Measurements from ENCODE around the gene EIF5AL1. TPM values are rescaled to one million over a fixed set of nuclear protein-coding genes. Genes with fewer than 3 reads are reported as not detected.

The EIF5AL1 gene
- total and polyA plus RNA-seq, 2 of the 13 experiments (the other 11 are each of a cell fraction or from before 2014, with no cell fraction given) = 0.22 to 0.50 TPM

GRCh38 chr10:79472951-79473350 is 39.4 kb upstream of the EIF5AL1 start (continued):
- TF ChIP-seq MTERF4 (CRISPR knock-in tag; IDR thresholded peaks at IDR 0.05) (no peak), SOX5 (CRISPR knock-in tag; IDR thresholded peaks at IDR 0.05; ENCODE audit: borderline replicate concordance) (peak; percentile 61; the same call in 1 of the 2 replicates), XRCC5 (optimal IDR thresholded peaks at IDR 0.05; ENCODE audit: low read length) (no peak), ZNF83 (CRISPR knock-in tag; IDR thresholded peaks at IDR 0.05; ENCODE audit: borderline replicate concordance) (no peak), GATAD2A (CRISPR knock-in tag; IDR thresholded peaks at IDR 0.05) (peak; percentile 34; the same call in 1 of the 2 replicates), JUNB (CRISPR knock-in tag; IDR thresholded peaks at IDR 0.05; ENCODE audit: borderline replicate concordance) (no peak), NCOA1 (CRISPR knock-in tag; IDR thresholded peaks at IDR 0.05) (no peak), ZNF7 (CRISPR knock-in tag; IDR thresholded peaks at IDR 0.05) (no peak), ZNF383 (CRISPR knock-in tag; IDR thresholded peaks at IDR 0.05; ENCODE audit: borderline replicate concordance) (no peak), MEIS1 (CRISPR knock-in tag; IDR thresholded peaks at IDR 0.05; ENCODE audit: borderline replicate concordance) (no peak), AHR (CRISPR knock-in tag; IDR thresholded peaks at IDR 0.05) (no peak), ARID5B (CRISPR knock-in tag; IDR thresholded peaks at IDR 0.05) (peak; percentile 32; the same call in 1 of the 2 replicates), DPF2 (CRISPR knock-in tag; IDR thresholded peaks at IDR 0.05; ENCODE audit: borderline replicate concordance, low read depth) (no peak), ZNF292 (CRISPR knock-in tag; IDR thresholded peaks at IDR 0.05; ENCODE audit: borderline replicate concordance, low read depth) (no peak), ZNF337 (CRISPR knock-in tag; IDR thresholded peaks at IDR 0.05; ENCODE audit: borderline replicate concordance, low read depth) (no peak), ZBTB37 (CRISPR knock-in tag; IDR thresholded peaks at IDR 0.05) (no peak), ZNF30 (CRISPR knock-in tag; IDR thresholded peaks at IDR 0.05) (no peak), RARA (CRISPR knock-in tag; IDR thresholded peaks at IDR 0.05) (peak; percentile 72), KLF16 (CRISPR knock-in tag; IDR thresholded peaks at IDR 0.05) (no peak), CREB3 (CRISPR knock-in tag; IDR thresholded peaks at IDR 0.05) (no peak), HMG20A (CRISPR knock-in tag; IDR thresholded peaks at IDR 0.05; ENCODE audit: borderline replicate concordance) (peak; percentile 12; the same call in 1 of the 2 replicates), PPARG (CRISPR knock-in tag; conservative IDR thresholded peaks at IDR 0.05) (no peak), NCOR1 (IDR thresholded peaks at IDR 0.05; ENCODE audit: borderline replicate concordance, low read length) (no peak), ZNF333 (CRISPR knock-in tag; IDR thresholded peaks at IDR 0.05; ENCODE audit: borderline replicate concordance) (no peak), RBM22 (optimal IDR thresholded peaks at IDR 0.05; ENCODE audit: low read length) (no peak), ZNF441 (CRISPR knock-in tag; IDR thresholded peaks at IDR 0.05; ENCODE audit: borderline replicate concordance) (no peak)
